IMR-90 (cell line): ENCODE results near the gene POU2F1. TPM values are rescaled to one million over a fixed set of nuclear protein-coding genes. Genes with fewer than 3 reads are reported as not detected.

Experiments used
- ATAC-seq: fragments of 200-7000 bp; cut with Tn5 transposase; 2 replicates; pipeline ENCODE4 v1.9.1; 2020; ENCODE audit warnings: low read depth, mild to moderate bottlenecking, moderate library complexity
- BruUV-seq: library from RNA; stranded (reverse); fragments of 400-500 nt; replicated peaks from 2 replicates; lab custom pipeline; 2021; lab: Mats Ljungman, UMichigan
- CTCF ChIA-PET: fragments of 300-600 bp; formaldehyde crosslinking; extraction: SDS; loops from one replicate; lab custom pipeline; 2021; ENCODE audit warnings: antibody characterized with exemption; lab: Yijun Ruan, JAX
- POLR2A ChIA-PET: fragments of 300-600 bp; sonication (Branson Sonifier 250); formaldehyde crosslinking; loops from one replicate; lab custom pipeline; 2022; ENCODE audit warnings: antibody characterized with exemption; ENCODE audit not compliant: unreplicated experiment; lab: Charles Lee
- DNase-seq: peaks from one replicate; pipeline ENCODE4 v3.0.0; 2013
- H2AFZ ChIP-seq: replicated peaks from 2 replicates; pipeline ENCODE3; 2013; ENCODE audit warnings: low read length, mild to moderate bottlenecking; ENCODE audit not compliant: poor library complexity
- H2AK5ac ChIP-seq: 2 replicates; pipeline ENCODE4 v1.6.1; 2013; ENCODE audit warnings: low read depth, low read length, inconsistent platforms
- H2AK9ac ChIP-seq: replicated peaks from 2 replicates; pipeline ENCODE3; 2013; ENCODE audit warnings: mild to moderate bottlenecking, low read depth, low read length, moderate library complexity; ENCODE audit not compliant: poor library complexity
- H2BK120ac ChIP-seq: 2 replicates; pipeline ENCODE4 v1.6.1; 2013; ENCODE audit warnings: low read depth, low read length, inconsistent platforms
- H2BK15ac ChIP-seq: 3 replicates; pipeline ENCODE4 v1.6.1; 2013; ENCODE audit warnings: low read depth, low read length, inconsistent platforms
- H2BK20ac ChIP-seq: 2 replicates; pipeline ENCODE4 v1.6.1; 2013; ENCODE audit warnings: low read depth, mild to moderate bottlenecking, inconsistent platforms, low read length, moderate library complexity
- H2BK5ac ChIP-seq: 2 replicates; pipeline ENCODE4 v1.6.1; 2013; ENCODE audit warnings: mild to moderate bottlenecking, low read depth, low read length, inconsistent platforms; ENCODE audit not compliant: poor library complexity, severe bottlenecking
- H3K14ac ChIP-seq: replicated peaks from 2 replicates; pipeline ENCODE4 v1.6.1; 2013; ENCODE audit warnings: low read depth, low read length, inconsistent platforms
- H3K18ac ChIP-seq: 2 replicates; pipeline ENCODE4 v1.6.1; 2013; ENCODE audit warnings: low read depth, low read length, control low read depth
- H3K23ac ChIP-seq: 2 replicates; pipeline ENCODE4 v1.6.1; 2013; ENCODE audit warnings: low read depth, low read length, inconsistent platforms
- H3K27ac ChIP-seq: 2 replicates; pipeline ENCODE4 v1.5.1; 2013; ENCODE audit warnings: mild to moderate bottlenecking, control low read depth, low read length; ENCODE audit not compliant: insufficient read depth
- H3K27me3 ChIP-seq: 2 replicates; pipeline ENCODE4 v1.6.1; 2013; ENCODE audit warnings: low read length; ENCODE audit not compliant: control insufficient read depth, insufficient read depth
- H3K36me3 ChIP-seq: 2 replicates; pipeline ENCODE4 v1.6.1; 2013; ENCODE audit warnings: low read length, mixed read lengths; ENCODE audit not compliant: control insufficient read depth, insufficient read depth
- H3K4ac ChIP-seq: 2 replicates; pipeline ENCODE4 v1.6.1; 2013; ENCODE audit warnings: low read depth, low read length, inconsistent platforms
- H3K4me1 ChIP-seq: 2 replicates; pipeline ENCODE4 v1.6.1; 2013; ENCODE audit warnings: low read length, mixed read lengths; ENCODE audit not compliant: control insufficient read depth, insufficient read depth
- H3K4me2 ChIP-seq: 2 replicates; pipeline ENCODE4 v1.6.1; 2013; ENCODE audit warnings: low read depth, mild to moderate bottlenecking, control low read depth, low read length, moderate library complexity
- H3K4me3 ChIP-seq: 2 replicates; pipeline ENCODE4 v1.5.1; 2013; ENCODE audit warnings: low read depth, mild to moderate bottlenecking, control low read depth, low read length, moderate library complexity; ENCODE audit not compliant: insufficient read depth
- H3K56ac ChIP-seq: 2 replicates; pipeline ENCODE4 v1.6.1; 2013; ENCODE audit warnings: low read length, inconsistent platforms; ENCODE audit not compliant: insufficient read depth; ENCODE audit errors: extremely low read depth
- H3K79me1 ChIP-seq, 2 experiments: 2 replicates each; pipeline ENCODE4 v1.6.1; 2013; ENCODE audit warnings: low read length in 2 of 2, inconsistent platforms in 1 of 2, low read depth in 1 of 2
- H3K9ac ChIP-seq: 2 replicates; pipeline ENCODE4 v1.6.1; 2013; ENCODE audit warnings: low read depth, low read length, control low read depth
- H3K9me1 ChIP-seq: 2 replicates; pipeline ENCODE4 v1.6.1; 2013; ENCODE audit warnings: low read length, inconsistent platforms; ENCODE audit not compliant: insufficient read depth
- H3K9me3 ChIP-seq: 2 replicates; pipeline ENCODE4 v1.6.1; 2013; ENCODE audit warnings: low read length; ENCODE audit not compliant: control insufficient read depth, insufficient read depth
- H4K20me1 ChIP-seq: 2 replicates; pipeline ENCODE4 v1.6.1; 2013; ENCODE audit warnings: low read length, inconsistent platforms; ENCODE audit not compliant: insufficient read depth
- H4K5ac ChIP-seq: 2 replicates; pipeline ENCODE4 v1.6.1; 2013; ENCODE audit warnings: mild to moderate bottlenecking, low read depth, low read length, control low read depth
- H4K8ac ChIP-seq, 2 experiments: 2 replicates each; pipeline ENCODE4 v1.6.1; 2013; ENCODE audit warnings: low read depth in 2 of 2, low read length in 2 of 2, control low read depth in 1 of 2, inconsistent platforms in 1 of 2
- H4K91ac ChIP-seq: 2 replicates; pipeline ENCODE4 v1.6.1; 2013; ENCODE audit warnings: low read depth, low read length, inconsistent platforms; ENCODE audit not compliant: insufficient read depth
- BHLHE40 ChIP-seq: fragments of 150-350 bp; IDR thresholded peaks from 2 replicates; pipeline ENCODE4 v1.6.1; 2016; ENCODE audit warnings: mild to moderate bottlenecking, low read depth, low read length
- CEBPB ChIP-seq: IDR thresholded peaks from 2 replicates; pipeline ENCODE4 v1.6.1; 2012; ENCODE audit warnings: low read depth, low read length, improper control_type of control experiment
- CTCF ChIP-seq: conservative IDR thresholded peaks from 2 replicates; pipeline ENCODE4 v1.5.1; 2012; ENCODE audit warnings: mild to moderate bottlenecking, low read depth, low read length, improper control_type of control experiment
- ELK1 ChIP-seq: fragments of 150-350 bp; IDR thresholded peaks from 2 replicates; pipeline ENCODE4 v1.6.1; 2016; ENCODE audit warnings: low read depth, mild to moderate bottlenecking, low read length, moderate library complexity, borderline replicate concordance
- MAZ ChIP-seq: IDR thresholded peaks from 2 replicates; pipeline ENCODE4 v1.6.1; 2012; ENCODE audit warnings: low read depth, mild to moderate bottlenecking, low read length, improper control_type of control experiment, moderate library complexity, borderline replicate concordance
- RCOR1 ChIP-seq: IDR thresholded peaks from 2 replicates; pipeline ENCODE4 v1.6.1; 2012; ENCODE audit warnings: mild to moderate bottlenecking, low read length, improper control_type of control experiment; ENCODE audit not compliant: insufficient replicate concordance
- dilution Hi-C: fragments of 300-500 bp; cut with HindIII; formaldehyde crosslinking; loops from one replicate; pipeline ENCODE4 v1.14.3; 2018; ENCODE audit warnings: low sequenced_read_pairs; ENCODE audit not compliant: unreplicated experiment
- in situ Hi-C: fragments of 300-500 bp; cut with MboI; formaldehyde crosslinking; loops from 3 replicates; pipeline ENCODE4 v1.14.3; 2019; ENCODE audit warnings: low sequenced_read_pairs, inconsistent platforms, mixed read lengths
- intact Hi-C: fragments of 100-400 bp; cut with micrococcal nuclease; formaldehyde crosslinking; loops from 2 replicates; pipeline ENCODE4 v1.10.0; 2022
- polyA plus RNA-seq, 3 experiments: library from polyadenylated mRNA; depleted of rRNA; stranded (reverse); fragments of >200 nt; gene quantifications; 2 replicates each; pipeline ENCODE4 v1.2.3, GENCODE V29; 2012; ENCODE audit warnings: low replicate concordance in 1 of 3
- total RNA-seq: library from RNA; depleted of rRNA; stranded (reverse); fragments of >200 nt; gene quantifications from 2 replicates; pipeline ENCODE4 v1.2.3, GENCODE V29; 2012

Gene POU2F1
- total and polyA plus RNA-seq, 2 of the 4 experiments (the other 2 are of a cell fraction), result 1.2 to 3.4 TPM

- no peaks in the 10 kb centered on the region for H3K36me3 ChIP-seq
- no peak overlapping the region for H2AK5ac ChIP-seq
- no peaks in the 10 kb centered on the region for H4K20me1 ChIP-seq
- H3K4me2 ChIP-seq, result no peak overlapping the region
- CTCF ChIA-PET, result no interaction called here
- no peak overlapping the region for H3K56ac ChIP-seq
- no peak overlapping the region for H3K14ac ChIP-seq
- H2BK5ac ChIP-seq, result no peak overlapping the region
- H3K23ac ChIP-seq, result no peak overlapping the region
- dilution Hi-C loops, result no loop called here
- H4K8ac ChIP-seq, result no peak overlapping the region
- BruUV-seq, result no TSS peak
- H3K4me3 ChIP-seq, result no peak overlapping the region
- H4K91ac ChIP-seq, result no peak overlapping the region
- H3K27ac ChIP-seq, result no peak overlapping the region
- H2BK15ac ChIP-seq, result no peak overlapping the region
- H3K4ac ChIP-seq, result no peak overlapping the region
- POLR2A ChIA-PET, result no interaction called here
- TF ChIP-seq ELK1 (no peak), BHLHE40 (no peak), CTCF (no peak), CEBPB (no peak), RCOR1 (no peak), MAZ (no peak)
- no peaks in the 10 kb centered on the region for H3K4me1 ChIP-seq
- no peak overlapping the region for H3K9ac ChIP-seq
- no peaks in the 10 kb centered on the region for H3K79me1 ChIP-seq
- H3K9me1 ChIP-seq, result no peaks in the 10 kb centered on the region
- H3K18ac ChIP-seq, result no peak overlapping the region
- H2AK9ac ChIP-seq, result no peak overlapping the region
- no peak overlapping the region for H2BK20ac ChIP-seq
- H2AFZ ChIP-seq, result no peak overlapping the region
- in situ Hi-C loops, result no loop called here
- DNase-seq, result no peak
- H3K27me3 ChIP-seq, result peaks cover 7% of the 10 kb centered on the region; the same call in 1 of the 2 replicates
- H2BK120ac ChIP-seq, result no peak overlapping the region
- H4K5ac ChIP-seq, result no peak overlapping the region
- no peak for ATAC-seq
- H3K9me3 ChIP-seq, result no peaks in the 10 kb centered on the region
- intact Hi-C loops, result no loop called here
Observed at GRCh38 chr1:167182571-167183320, 37.9 kb upstream of the POU2F1 start.
